Hepatocyte (in vitro differentiated cells): ENCODE measurements around the gene ZBTB7B. TPM values are rescaled to one million over a fixed set of nuclear protein-coding genes. Genes with fewer than 3 reads are reported as not detected.
A peak's percentile ranks its signal among the peaks of the same experiment; 100 is the strongest.

Experiments
- DNase-seq: peaks from one replicate; pipeline ENCODE4 v3.0.0-alpha.2; 2016; ENCODE audit warnings: low spot score
- H2AFZ ChIP-seq: fragments of 200-600 bp; sonication (generic); 2 replicates; pipeline ENCODE4 v1.6.0; 2016; ENCODE audit warnings: antibody characterized with exemption, mild to moderate bottlenecking
- H3K27ac ChIP-seq: fragments of 200-600 bp; sonication (generic); 2 replicates; pipeline ENCODE4 v1.5.1; 2016; ENCODE audit warnings: mild to moderate bottlenecking
- H3K27me3 ChIP-seq: fragments of 200-600 bp; sonication (generic); 2 replicates; pipeline ENCODE4 v1.6.1; 2016
- H3K36me3 ChIP-seq: fragments of 200-600 bp; sonication (generic); replicated peaks from 2 replicates; pipeline ENCODE4 v1.5.1; 2016; ENCODE audit warnings: low read depth; ENCODE audit not compliant: insufficient read depth
- H3K4me1 ChIP-seq: fragments of 200-600 bp; sonication (generic); 2 replicates; pipeline ENCODE4 v1.5.1; 2016; ENCODE audit warnings: mild to moderate bottlenecking, moderate library complexity; ENCODE audit not compliant: insufficient read depth
- H3K4me2 ChIP-seq: fragments of 200-600 bp; sonication (generic); 2 replicates; pipeline ENCODE4 v1.6.0; 2016
- H3K4me3 ChIP-seq: fragments of 200-600 bp; sonication (generic); 2 replicates; pipeline ENCODE4 v1.5.1; 2016; ENCODE audit warnings: mild to moderate bottlenecking
- H3K79me2 ChIP-seq: fragments of 200-600 bp; sonication (generic); 2 replicates; pipeline ENCODE4 v1.6.0; 2017; ENCODE audit warnings: mild to moderate bottlenecking
- H3K9me2 ChIP-seq: fragments of 200-600 bp; sonication (generic); replicated peaks from 2 replicates; pipeline ENCODE4 v1.6.0; 2017; ENCODE audit warnings: mild to moderate bottlenecking; ENCODE audit not compliant: insufficient read depth
- H3K9me3 ChIP-seq: fragments of 200-600 bp; sonication (generic); 2 replicates; pipeline ENCODE4 v1.5.1; 2016; ENCODE audit warnings: low read depth, mild to moderate bottlenecking
- H4K20me1 ChIP-seq: fragments of 200-600 bp; sonication (generic); 2 replicates; pipeline ENCODE4 v1.6.0; 2016; ENCODE audit warnings: mild to moderate bottlenecking; ENCODE audit not compliant: insufficient read depth, poor library complexity, severe bottlenecking
- CTCF ChIP-seq: fragments of 200-600 bp; sonication (generic); IDR thresholded peaks from 2 replicates; pipeline ENCODE4 v1.5.1; 2016; ENCODE audit warnings: antibody characterized with exemption, mild to moderate bottlenecking; ENCODE audit not compliant: poor library complexity
- EZH2 ChIP-seq: fragments of 200-600 bp; sonication (generic); IDR thresholded peaks from 2 replicates; pipeline ENCODE4 v1.6.1; 2016; ENCODE audit warnings: antibody characterized with exemption, mild to moderate bottlenecking, borderline replicate concordance
- EZH2phosphoT487 ChIP-seq: fragments of 200-600 bp; sonication (generic); IDR thresholded peaks from one replicate; pipeline ENCODE4 v1.6.1; 2018; ENCODE audit warnings: antibody characterized with exemption, mild to moderate bottlenecking, low read depth, moderate library complexity; ENCODE audit not compliant: unreplicated experiment, severe bottlenecking
- WGBS: methylation state at CpG from one replicate; pipeline ENCODE4 v1.1.6; 2016; ENCODE audit warnings: low lambda C conversion rate; ENCODE audit errors: missing lambda C conversion rate; 5-methylcytosine and 5-hydroxymethylcytosine counted together
- polyA plus RNA-seq: library from polyadenylated mRNA; unstranded; fragments of >200 nt; fragmentation: Nextera tagmentation; extraction: Ambion mirVana; gene quantifications from 2 replicates; pipeline ENCODE4 v1.2.1, GENCODE V29; 2016
- total RNA-seq: library from RNA; depleted of rRNA; stranded (reverse); fragments of >200 nt; gene quantifications from 2 replicates; pipeline ENCODE4 v1.2.3, GENCODE V29; 2014

ZBTB7B gene
- total and polyA plus RNA-seq, 2 experiments from 2014 or later = 13.3 to 29.2 TPM

DNA sequence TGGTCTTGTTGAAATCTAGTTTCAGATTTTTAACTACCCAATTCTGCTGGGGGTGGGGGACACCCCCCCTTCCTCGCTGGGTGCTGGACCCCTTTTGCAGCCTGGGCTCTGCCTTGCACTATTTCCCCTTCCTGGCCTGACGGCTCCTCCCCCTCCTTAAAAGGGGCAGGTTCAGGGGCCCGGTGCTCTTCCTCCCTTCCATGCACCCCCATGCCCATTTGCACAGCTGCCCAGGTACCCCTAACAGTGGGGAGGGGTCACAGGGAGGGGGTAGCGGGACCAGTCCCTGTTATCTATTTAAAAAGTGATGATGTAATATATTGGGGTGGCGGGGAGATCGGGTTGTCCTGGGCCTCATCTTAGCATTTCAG lies 15.3 kb downstream of the ZBTB7B start:
- H3K9me3 ChIP-seq = no peaks in the 10 kb centered on the region
- TF ChIP-seq CTCF (no peak), EZH2 (no peak), EZH2phosphoT487 (no peak)
- no peak overlapping the region for H3K4me3 ChIP-seq
- peak overlapping the region; percentile 79 for H3K4me2 ChIP-seq
- peak overlapping the region; percentile 96 for H3K27ac ChIP-seq
- WGBS = 91% methylated on average over 6 of the region's 6 CpGs
- H3K36me3 ChIP-seq = no peaks in the 10 kb centered on the region
- no peaks in the 10 kb centered on the region for H4K20me1 ChIP-seq
- no peaks in the 10 kb centered on the region for H3K27me3 ChIP-seq
- peaks cover 5% of the 10 kb centered on the region for H3K79me2 ChIP-seq
- H3K9me2 ChIP-seq = no peaks in the 10 kb centered on the region
- DNase-seq = no peak
- no peak overlapping the region for H2AFZ ChIP-seq
- peaks cover 14% of the 10 kb centered on the region for H3K4me1 ChIP-seq

DNA sequence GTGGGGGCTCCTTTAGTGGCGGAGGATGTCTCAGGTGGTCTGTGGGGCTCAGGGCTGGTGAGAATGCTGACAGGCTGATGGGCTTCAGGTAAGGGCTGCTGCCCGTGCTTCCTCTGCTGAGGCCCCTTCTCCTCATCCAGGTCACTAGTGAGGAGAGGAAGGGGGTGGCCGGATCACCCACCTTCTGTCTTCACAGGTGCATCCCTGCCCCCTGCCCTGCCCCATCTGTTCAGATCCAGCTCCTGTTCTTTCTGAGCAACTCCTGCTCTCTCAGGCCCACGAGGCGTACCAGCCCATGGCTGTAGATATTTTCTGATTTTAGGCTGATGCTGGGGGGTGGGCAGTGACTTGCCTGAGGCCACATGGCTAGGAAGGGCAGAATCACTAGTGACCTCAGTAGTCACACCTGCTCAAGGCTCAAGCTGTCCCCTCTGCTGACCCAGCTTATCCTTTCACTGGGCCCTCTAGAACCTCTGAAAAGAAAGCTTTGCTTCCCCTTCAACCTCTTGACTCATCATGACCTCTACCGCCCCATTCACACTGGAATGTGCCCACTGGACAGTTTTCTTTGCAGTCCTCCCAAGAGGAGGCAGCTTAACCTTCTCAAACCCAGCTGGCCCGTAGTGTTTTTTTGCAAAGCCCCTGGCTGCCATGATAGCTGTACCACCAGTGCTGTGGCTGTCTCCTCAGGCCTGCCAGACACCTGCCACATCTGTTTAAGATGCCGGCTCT lies 16.2 kb downstream of the ZBTB7B start:
- no peak overlapping the region for H3K27ac ChIP-seq
- WGBS = 90% methylated on average over 8 of the region's 8 CpGs

DNA sequence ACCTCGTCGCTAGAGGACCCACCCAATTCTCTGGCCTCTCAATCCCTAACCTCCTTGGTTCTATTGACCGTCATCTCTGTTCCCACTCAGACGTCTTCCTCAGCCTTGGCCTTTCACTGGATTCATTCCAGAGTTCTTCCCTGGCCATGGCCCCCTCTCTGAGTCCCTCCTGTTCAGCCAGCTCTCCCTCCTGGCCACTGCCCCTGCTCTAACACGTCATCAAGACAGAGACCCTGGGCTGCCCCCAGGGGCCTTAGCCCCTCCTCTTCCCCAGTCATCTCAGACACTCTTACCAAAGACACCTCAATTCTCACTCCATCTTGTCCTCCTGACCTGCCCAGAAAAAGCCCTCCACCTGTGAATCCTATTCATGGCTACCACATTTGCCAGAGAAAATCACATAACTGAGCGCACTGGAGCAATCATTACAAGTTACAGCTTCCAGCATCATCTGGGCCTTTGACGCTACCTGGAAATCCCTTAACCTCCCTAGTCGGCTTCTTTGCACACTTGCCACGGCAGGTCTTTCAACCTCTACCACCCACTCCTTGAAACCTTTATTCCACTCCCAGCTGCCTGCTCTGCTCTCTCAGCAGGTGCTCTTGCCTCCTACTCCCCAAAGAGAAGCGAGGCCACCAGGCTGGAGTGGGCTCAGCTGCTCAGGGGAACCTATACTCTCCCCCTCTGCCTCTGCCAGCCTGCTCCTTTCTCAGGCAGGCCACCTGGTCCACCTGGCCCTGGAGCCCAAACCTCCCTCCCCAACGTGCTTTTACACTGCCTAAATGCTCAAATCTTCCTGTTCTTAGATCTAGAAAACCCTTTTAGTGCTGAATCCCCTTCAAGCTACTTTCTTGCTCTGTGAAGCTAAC lies 17.0 kb downstream of the ZBTB7B start:
- no peaks in the 10 kb centered on the region for H3K9me2 ChIP-seq
- H2AFZ ChIP-seq = no peak overlapping the region
- no peak for DNase-seq
- no peaks in the 10 kb centered on the region for H4K20me1 ChIP-seq
- H3K4me1 ChIP-seq = peaks cover 14% of the 10 kb centered on the region
- H3K4me3 ChIP-seq = no peak overlapping the region
- H3K4me2 ChIP-seq = no peak overlapping the region
- H3K27me3 ChIP-seq = no peaks in the 10 kb centered on the region
- 83% methylated on average over 11 of the region's 11 CpGs for WGBS
- TF ChIP-seq CTCF (no peak), EZH2phosphoT487 (no peak), EZH2 (no peak)
- no peaks in the 10 kb centered on the region for H3K9me3 ChIP-seq
- H3K36me3 ChIP-seq = no peaks in the 10 kb centered on the region
- no peaks in the 10 kb centered on the region for H3K79me2 ChIP-seq
- no peak overlapping the region for H3K27ac ChIP-seq

More for the DNA sequence above, 16.2 kb downstream of the ZBTB7B start:
- no peaks in the 10 kb centered on the region for H3K27me3 ChIP-seq
- H3K79me2 ChIP-seq = no peaks in the 10 kb centered on the region
- H3K4me3 ChIP-seq = no peak overlapping the region
- H3K36me3 ChIP-seq = no peaks in the 10 kb centered on the region
- H3K4me2 ChIP-seq = no peak overlapping the region
- DNase-seq = no peak
- peaks cover 14% of the 10 kb centered on the region for H3K4me1 ChIP-seq
- H3K9me3 ChIP-seq = no peaks in the 10 kb centered on the region
- H4K20me1 ChIP-seq = no peaks in the 10 kb centered on the region
- H2AFZ ChIP-seq = no peak overlapping the region
- no peaks in the 10 kb centered on the region for H3K9me2 ChIP-seq
- TF ChIP-seq CTCF (no peak), EZH2phosphoT487 (no peak), EZH2 (no peak)
